Subcutaneous adipose tissue (tissue), 4 donors: Measurements from ENCODE around the gene S1PR5. TPM values are rescaled to one million over a fixed set of nuclear protein-coding genes. Genes with fewer than 3 reads are reported as not detected.

Experiments
- CTCF ChIP-seq: fragments of 450-650 bp; IDR thresholded peaks from one replicate; pipeline ENCODE4 v1.5.1; 2016; ENCODE audit warnings: low read depth, mild to moderate bottlenecking, control low read depth, antibody characterized with exemption, moderate library complexity
- total RNA-seq, 4 donors: library from RNA; depleted of rRNA; stranded (reverse); fragments of >200 nt; gene quantifications; one replicate each; pipeline ENCODE4 v1.1.0, GENCODE V29; 2016

S1PR5 gene
- total RNA-seq, 4 donors from 2014 or later, result 0.17 to 0.65 TPM; not detected in 2

GRCh38 chr19:10532457-10532856, 15.2 kb upstream of the S1PR5 start:
- TF ChIP-seq CTCF, result no peak

GRCh38 chr19:10525636-10526035, 8.4 kb upstream of the S1PR5 start:
- TF ChIP-seq CTCF, result no peak

GRCh38 chr19:10523135-10523636, 5.9 kb upstream of the S1PR5 start:
- no peak for TF ChIP-seq CTCF

GRCh38 chr19:10521461-10522171, 4.4 kb upstream of the S1PR5 start:
- TF ChIP-seq CTCF, result no peak

GRCh38 chr19:10520652-10521318, 3.5 kb upstream of the S1PR5 start:
- no peak for TF ChIP-seq CTCF

- TF ChIP-seq CTCF, result no peak
These were observed 2.2 kb upstream of the S1PR5 start for GRCh38 chr19:10519421-10519820.

- no peak for TF ChIP-seq CTCF
These were observed 1.5 kb upstream of the S1PR5 start for GRCh38 chr19:10518444-10519361.
